IPS-NIHi7 (cell line): ENCODE measurements around the gene TIMM50.
"Not testable (repeated sequence)": the region's sequence is repeated elsewhere in the genome, so short reads cannot be mapped to it uniquely, and the experiment has no call there.

Source experiments
- DNase-seq: peaks from one replicate; pipeline ENCODE4 v3.0.0; 2012; ENCODE audit warnings: mixed read lengths; ENCODE audit errors: extremely low spot score

TIMM50 gene

GRCh38 chr19:39469567-39469966, 11.1 kb upstream of the TIMM50 start:
- DNase-seq = no peak

GRCh38 chr19:39470724-39471339, 9.8 kb upstream of the TIMM50 start:
- no peak for DNase-seq

- DNase-seq = no peak
Measured at GRCh38 chr19:39471756-39472536, 8.7 kb upstream of the TIMM50 start.

GRCh38 chr19:39472746-39473442, 7.7 kb upstream of the TIMM50 start:
- no peak for DNase-seq

- no peak for DNase-seq
Measured at GRCh38 chr19:39473443-39473960, 7.1 kb upstream of the TIMM50 start.

GRCh38 chr19:39474139-39474620, 6.5 kb upstream of the TIMM50 start:
- DNase-seq = peak; percentile 92

- no peak for DNase-seq
Measured at GRCh38 chr19:39475748-39476147, 4.9 kb upstream of the TIMM50 start.

- not testable (repeated sequence) for DNase-seq
Measured at GRCh38 chr19:39479319-39479801, 1.3 kb upstream of the TIMM50 start.

GRCh38 chr19:39479916-39480315, 722 bp upstream of the TIMM50 start:
- DNase-seq = no peak

GRCh38 chr19:39481229-39481545, 549 bp downstream of the TIMM50 start:
- DNase-seq = no peak

- DNase-seq = no peak
Measured at GRCh38 chr19:39481676-39482075, 1.0 kb downstream of the TIMM50 start.

GRCh38 chr19:39483141-39483540, 2.5 kb downstream of the TIMM50 start:
- no peak for DNase-seq

GRCh38 chr19:39489756-39490155, 9.1 kb downstream of the TIMM50 start:
- DNase-seq = no peak

- no peak for DNase-seq
Measured at GRCh38 chr19:39492225-39492624, 11.6 kb downstream of the TIMM50 start.

GRCh38 chr19:39492788-39493187, 12.2 kb downstream of the TIMM50 start:
- DNase-seq = no peak

GRCh38 chr19:39494661-39495060, 14.0 kb downstream of the TIMM50 start:
- no peak for DNase-seq

GRCh38 chr19:39496063-39496462, 15.4 kb downstream of the TIMM50 start:
- no peak for DNase-seq

- no peak for DNase-seq
Measured at GRCh38 chr19:39497701-39497995, 17.0 kb downstream of the TIMM50 start.

GRCh38 chr19:39497996-39498797, 17.6 kb downstream of the TIMM50 start:
- DNase-seq = peak; percentile 83

- peak; percentile 35 for DNase-seq
Measured at GRCh38 chr19:39498798-39499642, 18.4 kb downstream of the TIMM50 start, which contains the start of gene DLL3. Gene DLL3 (plus strand): TSS chr19:39498947. CDS start chr19:39498975, 28 bp downstream.

GRCh38 chr19:39499932-39500331, 19.3 kb downstream of the TIMM50 start:
- no peak for DNase-seq
